OCI-LY7 (cell line): ENCODE data around the gene PTBP3. TPM values are rescaled to one million over a fixed set of nuclear protein-coding genes. Genes with fewer than 3 reads are reported as not detected.

ENCODE experiments used
- BruUV-seq: library from RNA; stranded (reverse); fragments of 400-500 nt; replicated peaks from 2 replicates; lab custom pipeline; 2021; lab: Mats Ljungman, UMichigan
- CTCF ChIA-PET: fragments of 300-600 bp; sonication (Branson Sonifier 250); formaldehyde crosslinking; loops from one replicate; lab custom pipeline; 2022; ENCODE audit warnings: antibody characterized with exemption; ENCODE audit not compliant: unreplicated experiment; lab: Charles Lee
- POLR2A ChIA-PET: fragments of 300-600 bp; sonication (Branson Sonifier 250); formaldehyde crosslinking; loops from one replicate; lab custom pipeline; 2022; ENCODE audit warnings: antibody characterized with exemption; lab: Charles Lee
- DNase-seq: peaks from one replicate; pipeline ENCODE4 v3.0.0-alpha.2; 2015; ENCODE audit warnings: low spot score
- H2AFZ ChIP-seq: fragments of 200-600 bp; sonication (generic), shearing (Covaris generic); 2 replicates; pipeline ENCODE4 v1.6.1; 2014; ENCODE audit warnings: mild to moderate bottlenecking, antibody characterized with exemption, low read length, moderate library complexity
- H3K27ac ChIP-seq: fragments of 200-600 bp; sonication (generic); 2 replicates; pipeline ENCODE4 v1.5.1; 2014; ENCODE audit warnings: mixed run types, low read depth, mild to moderate bottlenecking, moderate library complexity, low read length, inconsistent platforms; ENCODE audit not compliant: poor library complexity, severe bottlenecking
- H3K36me3 ChIP-seq: fragments of 200-600 bp; sonication (generic); 2 replicates; pipeline ENCODE4 v1.6.1; 2014; ENCODE audit warnings: mild to moderate bottlenecking, antibody characterized with exemption, low read length, moderate library complexity, mixed read lengths; ENCODE audit not compliant: insufficient read depth
- H3K4me1 ChIP-seq: fragments of 200-600 bp; sonication (generic); 2 replicates; pipeline ENCODE4 v1.5.1; 2014; ENCODE audit warnings: mild to moderate bottlenecking, low read length; ENCODE audit not compliant: insufficient read depth, poor library complexity, severe bottlenecking
- H3K4me2 ChIP-seq: fragments of 200-600 bp; sonication (generic); 2 replicates; pipeline ENCODE4 v1.6.1; 2014; ENCODE audit warnings: mild to moderate bottlenecking, low read length
- H3K4me3 ChIP-seq: fragments of 200-600 bp; sonication (generic); 2 replicates; pipeline ENCODE4 v1.5.1; 2014; ENCODE audit warnings: mild to moderate bottlenecking, low read depth, low read length; ENCODE audit not compliant: poor library complexity, severe bottlenecking
- H3K79me2 ChIP-seq: fragments of 200-600 bp; sonication (generic); 2 replicates; pipeline ENCODE4 v1.6.1; 2016; ENCODE audit warnings: low read depth, mild to moderate bottlenecking, low read length, moderate library complexity, mixed read lengths; ENCODE audit not compliant: insufficient read depth
- H3K9me2 ChIP-seq: fragments of 200-600 bp; sonication (generic); 2 replicates; pipeline ENCODE4 v1.6.1; 2016; ENCODE audit warnings: mild to moderate bottlenecking, low read length, mixed read lengths; ENCODE audit not compliant: insufficient read depth
- H3K9me3 ChIP-seq: fragments of 200-600 bp; sonication (generic); 2 replicates; pipeline ENCODE4 v1.6.1; 2014; ENCODE audit warnings: mild to moderate bottlenecking, mixed run types, low read length, mixed read lengths
- H4K20me1 ChIP-seq: fragments of 200-600 bp; sonication (generic); 2 replicates; pipeline ENCODE4 v1.6.1; 2014; ENCODE audit warnings: mild to moderate bottlenecking, antibody characterized with exemption, low read length, moderate library complexity, mixed read lengths; ENCODE audit not compliant: insufficient read depth
- CTCF ChIP-seq: fragments of 200-600 bp; sonication (generic); conservative IDR thresholded peaks from 2 replicates; pipeline ENCODE4 v1.5.1; 2014; ENCODE audit warnings: mild to moderate bottlenecking, antibody characterized with exemption, low read length, moderate library complexity, mixed read lengths
- EZH2phosphoT487 ChIP-seq: fragments of 200-600 bp; sonication (generic); IDR thresholded peaks from 2 replicates; pipeline ENCODE4 v1.6.1; 2018; ENCODE audit warnings: low read depth, borderline replicate concordance, mild to moderate bottlenecking, mixed run types, antibody characterized with exemption, low read length, moderate library complexity, mixed read lengths
- intact Hi-C: fragments of 100-400 bp; cut with micrococcal nuclease; formaldehyde crosslinking; loops from one replicate; pipeline ENCODE4 v1.10.0; 2022; ENCODE audit not compliant: unreplicated experiment
- total RNA-seq, 2 experiments: library from RNA; depleted of rRNA in 1 of 2; stranded (reverse); fragments of >200 nt in 1 of 2; shearing (Covaris generic) in 1 of 2; gene quantifications; 2 replicates each; pipeline ENCODE4 v1.2.3, GENCODE V29; 2014 to 2022

The PTBP3 gene
- total RNA-seq, 2 experiments from 2014 or later = 38.1 to 98.2 TPM

- H2AFZ ChIP-seq = no peak overlapping the region
- TF ChIP-seq CTCF (no peak), EZH2phosphoT487 (no peak)
- intact Hi-C loops = no loop called here
- no peaks in the 10 kb centered on the region for H3K9me3 ChIP-seq
- no peaks in the 10 kb centered on the region for H4K20me1 ChIP-seq
- H3K4me1 ChIP-seq = no peaks in the 10 kb centered on the region
- no peak for DNase-seq
- ChIA-PET POLR2A (interaction anchor here (0.7 kb wide), 1 partner anchor 201 kb away, joined by 3 read pairs; no protein-coding TSS in a partner anchor), CTCF (no interaction called here)
- H3K4me2 ChIP-seq = no peak overlapping the region
- H3K79me2 ChIP-seq = no peaks in the 10 kb centered on the region
- no TSS peak for BruUV-seq
- no peaks in the 10 kb centered on the region for H3K36me3 ChIP-seq
- no peak overlapping the region for H3K4me3 ChIP-seq
- H3K9me2 ChIP-seq = no peaks in the 10 kb centered on the region
- H3K27ac ChIP-seq = no peak overlapping the region
These were observed 132.7 kb downstream of the PTBP3 start for GRCh38 chr9:112200711-112201110.

- Histone ChIP-seq H3K79me2 (no peaks in the 10 kb centered on the region), H3K4me2 (no peak overlapping the region), H3K9me3 (no peaks in the 10 kb centered on the region), H3K4me3 (no peak overlapping the region), H3K27ac (no peak overlapping the region), H3K9me2 (no peaks in the 10 kb centered on the region), H3K4me1 (no peaks in the 10 kb centered on the region), H3K36me3 (no peaks in the 10 kb centered on the region), H2AFZ (no peak overlapping the region), H4K20me1 (no peaks in the 10 kb centered on the region)
- CTCF ChIA-PET = no interaction called here
- POLR2A ChIA-PET = no interaction called here
- no peak for TF ChIP-seq CTCF
- no peak for TF ChIP-seq EZH2phosphoT487
- no TSS peak for BruUV-seq
- DNase-seq = no peak
- intact Hi-C loops = no loop called here
These were observed 134.8 kb downstream of the PTBP3 start for GRCh38 chr9:112198646-112199045.

- no peaks in the 10 kb centered on the region for H3K79me2 ChIP-seq
- no TSS peak for BruUV-seq
- intact Hi-C loops = no loop called here
- no peak for DNase-seq
- TF ChIP-seq EZH2phosphoT487 (no peak), CTCF (no peak)
- POLR2A ChIA-PET = interaction anchor here (0.6 to 0.7 kb wide), 2 partner anchors 100 to 976 kb away, joined by 3 to 4 read pairs; no protein-coding TSS in a partner anchor
- H3K36me3 ChIP-seq = no peaks in the 10 kb centered on the region
- no peak overlapping the region for H2AFZ ChIP-seq
- no peaks in the 10 kb centered on the region for H3K9me3 ChIP-seq
- no peak overlapping the region for H3K4me3 ChIP-seq
- CTCF ChIA-PET = no interaction called here
- H3K4me1 ChIP-seq = no peaks in the 10 kb centered on the region
- no peak overlapping the region for H3K4me2 ChIP-seq
- H3K27ac ChIP-seq = no peak overlapping the region
- no peaks in the 10 kb centered on the region for H4K20me1 ChIP-seq
- no peaks in the 10 kb centered on the region for H3K9me2 ChIP-seq
These were observed 138.4 kb downstream of the PTBP3 start for GRCh38 chr9:112194969-112195431.
